SK-N-SH treated with all-trans-retinoic acid at 6 μM for 48 hours (cell line): ENCODE data around the gene UGT2B11.
"Not testable (repeated sequence)": the region's sequence is repeated elsewhere in the genome, so short reads cannot be mapped to it uniquely, and the experiment has no call there.

Experiments used
- CREB5 ChIP-seq: fragments of 250-450 bp; sonication (Bioruptor Pico); IDR thresholded peaks from 2 replicates; pipeline ENCODE4 v1.5.1; 2020; ENCODE audit warnings: low read depth, mild to moderate bottlenecking, moderate library complexity
- CSDC2 ChIP-seq: fragments of 250-450 bp; sonication (Bioruptor Pico); IDR thresholded peaks from 2 replicates; pipeline ENCODE4 v1.5.0; 2020; ENCODE audit warnings: mild to moderate bottlenecking, moderate library complexity
- CSRNP3 ChIP-seq: fragments of 250-450 bp; sonication (Bioruptor Pico); IDR thresholded peaks from 2 replicates; pipeline ENCODE4 v1.5.1; 2021; ENCODE audit warnings: mild to moderate bottlenecking, moderate library complexity
- ESRRG ChIP-seq: fragments of 250-450 bp; sonication (Bioruptor Pico); IDR thresholded peaks from 2 replicates; pipeline ENCODE4 v1.6.1; 2021; ENCODE audit warnings: mild to moderate bottlenecking
- GLIS3 ChIP-seq: fragments of 250-450 bp; sonication (Bioruptor Pico); IDR thresholded peaks from 2 replicates; pipeline ENCODE4 v1.5.0; 2020; ENCODE audit warnings: mild to moderate bottlenecking, moderate library complexity
- PPARA ChIP-seq: fragments of 250-450 bp; sonication (Bioruptor Pico); IDR thresholded peaks from 2 replicates; pipeline ENCODE4 v1.5.0; 2020; ENCODE audit warnings: mild to moderate bottlenecking, borderline replicate concordance
- RARB ChIP-seq: fragments of 250-450 bp; sonication (Bioruptor Pico); IDR thresholded peaks from 2 replicates; pipeline ENCODE4 v1.8.0; 2021; ENCODE audit warnings: mild to moderate bottlenecking, moderate library complexity
- ZFP3 ChIP-seq: fragments of 250-450 bp; sonication (Bioruptor Pico); IDR thresholded peaks from 2 replicates; pipeline ENCODE4 v1.5.0; 2020; ENCODE audit warnings: mild to moderate bottlenecking, moderate library complexity
- ZNF70 ChIP-seq: fragments of 450-650 bp; formaldehyde crosslinking; IDR thresholded peaks from 2 replicates; pipeline ENCODE4 v1.5.0; 2020; ENCODE audit warnings: mild to moderate bottlenecking, moderate library complexity
- ZNF8 ChIP-seq: fragments of 450-650 bp; formaldehyde crosslinking; IDR thresholded peaks from 2 replicates; pipeline ENCODE4 v1.5.0; 2020; ENCODE audit warnings: mild to moderate bottlenecking, moderate library complexity

GRCh38 chr4:69223277-69223676 is 8.7 kb upstream of the UGT2B11 start:
- not testable (repeated sequence) for TF ChIP-seq GLIS3; CSDC2 (CRISPR knock-in tag); RARB (CRISPR knock-in tag); ESRRG (CRISPR knock-in tag); ZNF70 (CRISPR knock-in tag); PPARA (CRISPR knock-in tag); CREB5 (CRISPR knock-in tag); ZNF8 (CRISPR knock-in tag); ZFP3 (CRISPR knock-in tag); CSRNP3
